Muscle layer of duodenum (tissue), 2 donors: Measurements from ENCODE around the gene NHS.

ENCODE experiments used
- H3K27ac ChIP-seq: one replicate; pipeline ENCODE4 v1.7.0; 2013; ENCODE audit warnings: mild to moderate bottlenecking, low read length
- H3K27me3 ChIP-seq: one replicate; pipeline ENCODE4 v1.7.0; 2013; ENCODE audit warnings: low read depth, mild to moderate bottlenecking, control low read depth, low read length
- H3K36me3 ChIP-seq, 2 donors: one replicate each; pipeline ENCODE4 v1.7.0; 2013; ENCODE audit warnings: low read length in 2 of 2, control low read depth in 1 of 2, mild to moderate bottlenecking in 1 of 2; ENCODE audit not compliant: insufficient read depth in 2 of 2, control insufficient read depth in 1 of 2
- H3K4me1 ChIP-seq, 2 donors: one replicate each; pipeline ENCODE4 v1.7.0; 2013; ENCODE audit warnings: low read length in 2 of 2, mild to moderate bottlenecking in 2 of 2, control low read depth in 1 of 2, moderate library complexity in 1 of 2; ENCODE audit not compliant: insufficient read depth in 2 of 2, control insufficient read depth in 1 of 2
- H3K4me3 ChIP-seq, 2 donors: one replicate each; pipeline ENCODE4 v1.7.0; 2013; ENCODE audit warnings: low read length in 2 of 2, low read depth in 1 of 2, mild to moderate bottlenecking in 1 of 2
- H3K9me3 ChIP-seq, 2 donors: one replicate each; pipeline ENCODE4 v1.7.0; 2013; ENCODE audit warnings: low read length in 2 of 2, control low read depth in 1 of 2, mild to moderate bottlenecking in 1 of 2; ENCODE audit not compliant: control insufficient read depth in 1 of 2
- donor health status: healthy.

Gene NHS

DNA sequence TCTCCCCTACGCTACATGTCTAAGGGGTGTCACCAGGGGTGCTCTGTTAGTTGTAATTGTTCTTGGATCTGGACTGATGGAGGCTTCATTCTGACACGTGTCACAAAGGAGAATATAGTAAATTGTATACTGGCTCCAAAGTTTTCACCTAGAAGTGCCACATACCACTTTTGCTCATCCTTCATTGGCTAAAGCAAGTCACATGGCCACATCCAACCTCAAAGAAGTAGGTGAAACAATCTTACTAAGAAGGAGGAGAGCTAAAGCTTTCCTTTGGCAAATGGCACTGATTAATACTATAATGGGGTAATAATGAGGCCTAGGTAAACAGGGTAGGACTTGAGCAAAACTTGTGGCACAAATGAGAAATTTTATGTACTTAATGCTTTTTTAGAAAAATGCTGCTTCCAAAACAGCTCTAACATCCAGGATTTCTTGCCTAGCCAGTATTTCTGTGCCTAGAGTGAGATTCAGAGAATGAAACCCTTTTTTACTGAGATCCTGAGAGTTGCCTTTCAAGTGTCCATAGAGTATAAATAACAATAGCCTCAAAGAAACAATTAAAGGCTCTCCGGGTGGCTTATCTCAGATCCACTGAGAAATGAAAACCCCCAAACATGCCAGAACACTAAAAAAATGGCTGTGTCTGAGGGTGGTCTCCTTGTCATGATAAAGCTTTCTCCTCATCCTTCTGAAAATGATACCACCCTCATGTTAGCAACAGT lies 34.7 kb downstream of the NHS start:
- H3K27ac ChIP-seq: no peak overlapping the region

DNA sequence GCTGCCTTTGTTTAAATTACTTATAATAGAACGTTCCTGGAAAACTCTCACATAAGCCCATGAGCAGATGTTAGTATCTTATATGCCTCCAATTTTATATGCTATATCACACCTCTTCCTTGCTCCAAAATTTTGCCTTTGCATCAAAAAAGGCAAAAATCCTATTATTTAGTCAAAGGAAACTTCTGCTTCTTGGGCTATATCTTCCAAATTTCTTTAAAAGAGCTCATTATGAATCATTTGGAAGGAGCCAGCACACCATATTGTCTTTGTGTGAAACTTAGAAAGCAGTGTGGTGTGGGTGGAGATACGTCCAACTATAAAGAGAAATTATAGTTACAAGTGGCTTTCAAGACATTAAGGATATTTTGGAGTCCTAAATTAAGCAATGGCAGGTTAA lies 35.7 kb downstream of the NHS start:
- Histone ChIP-seq H3K4me3 (no peak overlapping the region), H3K4me1 (peaks cover 0 to 14% of the 10 kb centered on the region in 2 donors), H3K9me3 (no peaks in the 10 kb centered on the region), H3K27ac (no peak overlapping the region), H3K27me3 (no peaks in the 10 kb centered on the region), H3K36me3 (no peaks in the 10 kb centered on the region)

More for the DNA sequence above, 34.7 kb downstream of the NHS start:
- Histone ChIP-seq H3K4me3 (no peak overlapping the region), H3K27me3 (no peaks in the 10 kb centered on the region), H3K9me3 (no peaks in the 10 kb centered on the region), H3K36me3 (no peaks in the 10 kb centered on the region), H3K4me1 (peaks cover 0 to 9% of the 10 kb centered on the region in 2 donors)

DNA sequence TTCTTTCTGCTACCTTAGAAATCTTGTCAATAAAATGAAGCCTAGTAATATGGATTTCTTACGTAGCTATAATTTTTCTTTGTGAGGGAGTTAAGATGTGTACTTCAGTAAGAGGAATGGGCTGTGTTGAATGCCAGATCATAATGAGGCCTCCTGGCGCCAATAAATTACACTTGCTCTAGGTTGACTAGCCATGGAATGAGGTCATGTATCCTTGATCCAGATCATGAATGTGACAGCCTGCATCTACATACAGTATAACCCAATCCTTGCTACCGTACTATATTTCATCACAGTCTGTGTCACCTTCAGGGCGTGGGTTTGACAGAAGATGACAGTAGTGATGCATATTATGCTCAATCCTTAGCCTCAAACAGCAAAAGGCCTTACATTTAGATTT lies 36.2 kb downstream of the NHS start:
- H3K27me3 ChIP-seq: no peaks in the 10 kb centered on the region
- no peak overlapping the region for H3K27ac ChIP-seq
- no peak overlapping the region for H3K4me3 ChIP-seq
- H3K9me3 ChIP-seq: no peaks in the 10 kb centered on the region
- H3K36me3 ChIP-seq: no peaks in the 10 kb centered on the region
- peaks cover 0 to 19% of the 10 kb centered on the region in 2 donors for H3K4me1 ChIP-seq

DNA sequence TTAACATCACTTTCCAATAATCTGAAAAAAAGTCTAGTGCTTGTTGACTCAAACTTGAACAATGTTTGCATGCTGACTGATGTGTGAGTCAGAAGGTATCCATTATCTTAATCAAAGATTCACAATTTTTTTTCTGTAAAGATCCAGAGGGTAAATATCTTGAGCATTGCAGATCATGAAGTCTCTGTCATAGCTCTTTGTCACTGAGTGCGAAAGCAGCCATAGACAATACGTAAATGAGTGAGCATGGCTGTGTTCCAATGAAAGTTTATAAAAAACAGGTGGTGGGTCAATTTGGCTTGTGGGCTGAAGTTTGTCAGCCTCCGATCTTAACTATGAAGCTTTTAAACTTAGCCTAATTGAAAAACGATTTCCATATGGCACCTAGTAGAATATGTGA lies 37.7 kb downstream of the NHS start:
- no peak overlapping the region for H3K27ac ChIP-seq

DNA sequence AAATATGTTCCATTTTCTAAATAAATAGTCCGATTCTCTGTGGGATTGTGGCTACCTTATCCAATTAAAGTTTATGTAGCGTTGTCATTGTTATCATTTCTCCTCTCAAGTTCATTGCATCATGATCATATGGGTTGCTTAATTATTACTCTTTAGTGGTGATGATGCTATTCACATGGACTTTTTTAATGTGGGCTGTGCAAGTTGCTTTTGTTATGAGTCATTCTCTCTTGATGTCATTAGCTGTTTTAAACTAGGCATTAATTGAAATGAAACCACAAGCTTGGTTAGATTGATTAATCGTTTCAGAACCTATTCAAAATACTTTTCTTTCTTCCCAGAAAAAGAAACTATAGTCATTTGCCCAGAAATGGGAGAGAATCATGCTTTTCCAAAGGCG lies 38.2 kb downstream of the NHS start:
- Histone ChIP-seq H3K4me1 (peaks cover 0 to 25% of the 10 kb centered on the region in 2 donors), H3K4me3 (no peak overlapping the region), H3K36me3 (no peaks in the 10 kb centered on the region), H3K27me3 (no peaks in the 10 kb centered on the region), H3K27ac (no peak overlapping the region), H3K9me3 (no peaks in the 10 kb centered on the region)

More for the DNA sequence above, 37.7 kb downstream of the NHS start:
- H3K27me3 ChIP-seq: no peaks in the 10 kb centered on the region
- no peaks in the 10 kb centered on the region for H3K36me3 ChIP-seq
- H3K4me3 ChIP-seq: no peak overlapping the region
- no peaks in the 10 kb centered on the region for H3K9me3 ChIP-seq
- H3K4me1 ChIP-seq: peaks cover 0 to 25% of the 10 kb centered on the region in 2 donors

DNA sequence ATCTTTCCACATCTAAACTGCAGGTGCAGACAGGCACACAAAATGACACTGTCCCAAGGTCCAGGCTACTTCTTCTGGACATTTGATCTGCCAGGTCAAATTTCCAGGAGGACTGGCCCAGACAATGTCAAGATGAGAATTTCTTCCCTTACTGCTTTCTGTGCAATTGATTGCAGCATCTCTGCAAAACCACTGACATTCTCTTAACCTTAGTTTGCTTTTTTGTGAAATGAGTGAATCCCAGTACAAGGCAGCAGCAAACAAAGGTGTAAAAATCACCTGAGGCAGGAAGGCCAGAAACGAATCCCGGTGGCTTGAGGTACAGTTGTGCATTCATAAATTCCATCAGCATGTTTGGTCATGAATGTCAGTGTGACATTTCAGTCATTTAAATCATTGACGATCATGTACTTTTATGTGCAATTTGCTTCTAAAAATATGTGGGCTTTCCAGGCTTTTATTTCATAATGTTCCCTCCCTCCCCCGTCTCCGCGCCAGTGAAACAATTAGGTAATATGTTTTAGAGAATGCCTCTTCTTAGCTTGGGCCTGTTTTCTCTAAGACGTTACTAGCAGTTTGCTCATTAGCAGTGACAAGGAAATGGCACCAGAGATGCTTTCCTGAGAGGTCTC lies 39.1 kb downstream of the NHS start:
- no peak overlapping the region for H3K4me3 ChIP-seq
- H3K27me3 ChIP-seq: no peaks in the 10 kb centered on the region
- peaks cover 0 to 25% of the 10 kb centered on the region in 2 donors for H3K4me1 ChIP-seq
- no peak overlapping the region for H3K27ac ChIP-seq
- H3K9me3 ChIP-seq: no peaks in the 10 kb centered on the region
- no peaks in the 10 kb centered on the region for H3K36me3 ChIP-seq

DNA sequence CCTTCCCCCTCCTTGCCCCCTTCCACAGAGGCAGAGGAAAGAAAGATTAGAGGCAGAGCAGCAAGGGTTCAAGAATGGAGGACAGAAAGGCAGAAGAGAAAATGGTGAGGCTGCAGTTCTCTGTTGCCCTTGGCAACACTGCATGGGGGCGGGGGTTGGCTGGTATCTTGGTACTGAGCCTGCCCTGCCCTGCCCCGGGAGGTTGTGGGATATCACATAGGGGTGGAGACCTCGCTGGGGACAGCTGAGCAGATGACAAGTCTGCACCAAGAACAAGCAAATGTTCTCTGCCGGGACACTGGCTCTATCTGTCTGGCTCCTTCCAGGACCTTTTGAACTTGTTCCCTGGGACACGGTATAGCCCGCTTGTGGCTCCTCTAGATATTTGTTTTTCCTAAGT lies 39.8 kb downstream of the NHS start:
- no peak overlapping the region for H3K27ac ChIP-seq
- peaks cover 0 to 25% of the 10 kb centered on the region in 2 donors for H3K4me1 ChIP-seq
- H3K36me3 ChIP-seq: no peaks in the 10 kb centered on the region
- H3K9me3 ChIP-seq: no peaks in the 10 kb centered on the region
- H3K27me3 ChIP-seq: no peaks in the 10 kb centered on the region
- no peak overlapping the region for H3K4me3 ChIP-seq

DNA sequence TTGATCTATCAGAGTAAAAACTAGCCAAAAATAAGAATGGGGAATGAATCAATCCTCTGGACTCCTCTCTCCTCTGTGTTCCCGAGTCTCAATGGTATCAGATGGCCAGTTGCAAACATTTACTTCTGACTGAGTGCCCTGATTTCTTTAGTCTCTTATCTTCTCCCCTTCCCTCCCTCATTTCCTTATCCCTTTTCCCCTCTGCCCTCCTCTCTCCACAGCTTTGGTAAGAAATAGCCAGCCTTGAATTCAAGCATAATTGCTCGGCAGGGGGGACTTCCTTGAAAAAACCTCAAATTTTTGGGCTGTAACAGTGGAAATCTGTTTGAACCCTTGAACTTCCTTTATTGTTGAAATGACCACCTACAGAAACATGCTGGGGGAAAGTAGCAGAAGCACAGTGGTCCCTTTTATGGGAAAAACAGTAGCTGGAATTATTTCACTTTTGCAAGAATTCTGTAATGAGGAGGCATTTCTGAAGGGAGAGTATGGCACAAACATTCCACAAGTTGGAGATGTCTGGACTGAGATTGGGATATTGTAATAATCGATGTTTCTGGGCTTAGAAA lies 40.3 kb downstream of the NHS start:
- peaks cover 0 to 25% of the 10 kb centered on the region in 2 donors for H3K4me1 ChIP-seq
- H3K27ac ChIP-seq: no peak overlapping the region
- H3K36me3 ChIP-seq: no peaks in the 10 kb centered on the region
- H3K4me3 ChIP-seq: no peak overlapping the region
- no peaks in the 10 kb centered on the region for H3K27me3 ChIP-seq
- H3K9me3 ChIP-seq: no peaks in the 10 kb centered on the region

DNA sequence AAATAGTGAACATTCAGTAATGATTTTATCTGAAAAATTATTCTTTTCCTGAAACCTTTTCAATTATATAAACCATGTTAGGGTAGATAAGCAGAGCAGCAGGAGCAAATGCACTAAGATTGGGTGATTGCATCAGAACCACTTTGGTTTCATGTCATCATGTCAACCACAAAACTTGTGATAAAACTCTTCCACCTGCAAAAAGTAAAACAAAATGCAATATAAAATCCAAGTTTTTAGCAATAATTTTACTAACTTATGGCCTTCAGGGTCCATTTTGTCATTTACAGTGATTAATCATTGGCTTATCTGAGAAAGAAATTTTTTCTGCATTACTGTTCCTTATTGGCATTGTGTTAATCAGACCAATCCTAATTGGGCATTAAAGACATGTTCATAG lies 42.4 kb downstream of the NHS start:
- Histone ChIP-seq H3K27me3 (no peaks in the 10 kb centered on the region), H3K9me3 (no peaks in the 10 kb centered on the region), H3K4me3 (no peak overlapping the region), H3K36me3 (no peaks in the 10 kb centered on the region), H3K27ac (no peak overlapping the region), H3K4me1 (peaks cover 0 to 25% of the 10 kb centered on the region in 2 donors)

DNA sequence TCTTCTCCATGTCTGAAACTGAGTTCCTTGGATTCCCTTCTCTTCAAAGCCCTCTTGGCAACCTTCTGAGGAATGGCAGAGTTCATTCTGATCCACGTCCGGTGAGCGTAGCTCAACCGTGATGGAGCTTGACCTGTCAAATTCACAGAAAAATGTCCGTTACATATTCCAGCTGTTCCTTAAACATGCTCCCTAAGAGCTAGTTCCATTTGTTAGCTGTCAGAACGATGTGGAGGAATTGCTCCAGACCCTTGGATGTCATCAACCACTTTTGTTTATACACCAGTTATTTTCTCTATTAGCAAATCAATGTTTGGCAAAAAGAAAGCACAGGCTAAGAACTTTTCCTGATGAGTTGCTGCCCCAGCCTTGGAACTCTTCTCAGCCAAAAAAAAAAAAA lies 50.1 kb downstream of the NHS start:
- Histone ChIP-seq H3K27me3 (no peaks in the 10 kb centered on the region), H3K4me1 (no peaks in the 10 kb centered on the region), H3K9me3 (no peaks in the 10 kb centered on the region), H3K27ac (no peak overlapping the region), H3K4me3 (no peak overlapping the region), H3K36me3 (no peaks in the 10 kb centered on the region)

DNA sequence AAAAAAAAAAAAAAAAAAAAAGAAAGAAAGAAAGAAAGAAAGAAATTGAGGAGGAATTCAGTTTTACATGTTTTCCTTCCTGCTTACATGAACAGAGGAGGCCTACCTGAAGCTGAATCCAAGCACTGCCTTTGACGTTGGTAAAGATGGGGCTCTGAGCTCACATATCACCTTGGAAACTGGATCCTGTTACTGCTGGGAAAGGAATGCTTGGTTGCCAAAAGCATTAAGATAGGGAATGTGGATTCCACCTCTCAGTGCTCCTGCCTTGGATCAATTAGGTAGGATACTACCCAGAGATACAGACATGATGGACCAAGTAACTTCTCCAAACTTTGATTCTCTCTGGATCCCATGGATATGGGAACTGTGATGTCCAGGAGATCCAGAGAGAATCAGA lies 50.6 kb downstream of the NHS start:
- H3K27me3 ChIP-seq: no peaks in the 10 kb centered on the region
- H3K9me3 ChIP-seq: no peaks in the 10 kb centered on the region
- H3K4me3 ChIP-seq: no peak overlapping the region
- no peak overlapping the region for H3K27ac ChIP-seq
- no peaks in the 10 kb centered on the region for H3K36me3 ChIP-seq
- H3K4me1 ChIP-seq: no peaks in the 10 kb centered on the region
